Transverse colon (tissue), 4 donors: ENCODE data around the gene PRRT1. TPM values are rescaled to one million over a fixed set of nuclear protein-coding genes. Genes with fewer than 3 reads are reported as not detected.

Experiments used
- DNase-seq: peaks from one replicate; pipeline ENCODE4 v3.0.0-alpha.2; 2019
- H3K27ac ChIP-seq, 4 donors: fragments of 200-600 bp; sonication (generic); 2 replicates each; pipeline ENCODE4 v1.5.1; 2016 to 2018; ENCODE audit warnings: inconsistent platforms in 4 of 4
- H3K27me3 ChIP-seq: fragments of 200-600 bp; sonication (generic); 2 replicates; pipeline ENCODE4 v1.5.1; 2017; ENCODE audit warnings: inconsistent platforms
- H3K36me3 ChIP-seq, 4 donors: fragments of 200-600 bp; sonication (generic); 2 replicates each; pipeline ENCODE4 v1.5.1; 2017 to 2019; ENCODE audit warnings: inconsistent platforms in 4 of 4
- H3K4me1 ChIP-seq, 4 donors: fragments of 200-600 bp; sonication (generic); 2 replicates each; pipeline ENCODE4 v1.5.1; 2017 to 2020; ENCODE audit warnings: inconsistent platforms in 4 of 4
- H3K4me3 ChIP-seq, 4 donors: fragments of 200-600 bp; sonication (generic); 1 replicate in 1 of 4; 2 replicates in 3 of 4; pipeline versions ENCODE4 v1.5.1 to v1.6.1; 2017 to 2019; ENCODE audit warnings: inconsistent platforms in 4 of 4
- H3K9me3 ChIP-seq, 2 donors: fragments of 200-600 bp; sonication (generic); 2 replicates each; pipeline ENCODE4 v1.5.1; 2017 to 2019; ENCODE audit warnings: inconsistent platforms in 2 of 2
- EP300 ChIP-seq: sonication (generic); formaldehyde crosslinking; IDR thresholded peaks from one replicate; pipeline ENCODE4 v1.6.1; 2017; ENCODE audit warnings: antibody characterized with exemption, low read depth
- POLR2A ChIP-seq: fragments of 450-650 bp; IDR thresholded peaks from one replicate; pipeline ENCODE4 v1.6.1; 2016; ENCODE audit warnings: antibody characterized with exemption, mild to moderate bottlenecking, moderate library complexity
- POLR2AphosphoS5 ChIP-seq, 3 donors: sonication (generic); formaldehyde crosslinking; IDR thresholded peaks; one replicate each; pipeline ENCODE4 v1.6.1; 2016; ENCODE audit warnings: antibody characterized with exemption in 3 of 3
- WGBS, 2 donors: methylation state at CpG; one replicate each; pipeline ENCODE4 v1.1.5; 2018; ENCODE audit warnings: low coverage in 1 of 2; 5-methylcytosine and 5-hydroxymethylcytosine counted together
- in situ Hi-C, 4 donors: fragments of 200-750 bp; cut with MboI; loops; one replicate each; pipeline versions ENCODE4 v1.15.0 to v1.15.1; 2017; ENCODE audit warnings: low sequenced_read_pairs in 3 of 4, low pct_ligation_motif_present in 1 of 4, low pct_unique_long_range_greater_than_20kb in 1 of 4
- intact Hi-C: fragments of 100-400 bp; cut with DNase I; formaldehyde crosslinking; loops from one replicate; pipeline ENCODE4 v1.15.1; 2023; ENCODE audit warnings: low total_unique reads
- total RNA-seq, 4 donors: library from RNA; depleted of rRNA; stranded (reverse); fragments of >200 nt; gene quantifications; one replicate each; pipeline ENCODE4 v1.1.0, GENCODE V29; 2016
- TF ChIP-seq, protein P1 (sequence below), 5 experiments: fragments of 200-600 bp in 3 of 5; fragments of 450-650 bp in 2 of 5; sonication (generic) in 3 of 5; IDR thresholded peaks; 1 replicate in 2 of 5; 2 replicates in 3 of 5; pipeline ENCODE4 v1.5.1; 2016 to 2017; ENCODE audit warnings: antibody characterized with exemption in 5 of 5, inconsistent platforms in 3 of 5, mild to moderate bottlenecking in 2 of 5, moderate library complexity in 1 of 5

The PRRT1 gene
- total RNA-seq, 4 donors from 2014 or later: 2.4 to 2.7 TPM; not detected in 2

DNA sequence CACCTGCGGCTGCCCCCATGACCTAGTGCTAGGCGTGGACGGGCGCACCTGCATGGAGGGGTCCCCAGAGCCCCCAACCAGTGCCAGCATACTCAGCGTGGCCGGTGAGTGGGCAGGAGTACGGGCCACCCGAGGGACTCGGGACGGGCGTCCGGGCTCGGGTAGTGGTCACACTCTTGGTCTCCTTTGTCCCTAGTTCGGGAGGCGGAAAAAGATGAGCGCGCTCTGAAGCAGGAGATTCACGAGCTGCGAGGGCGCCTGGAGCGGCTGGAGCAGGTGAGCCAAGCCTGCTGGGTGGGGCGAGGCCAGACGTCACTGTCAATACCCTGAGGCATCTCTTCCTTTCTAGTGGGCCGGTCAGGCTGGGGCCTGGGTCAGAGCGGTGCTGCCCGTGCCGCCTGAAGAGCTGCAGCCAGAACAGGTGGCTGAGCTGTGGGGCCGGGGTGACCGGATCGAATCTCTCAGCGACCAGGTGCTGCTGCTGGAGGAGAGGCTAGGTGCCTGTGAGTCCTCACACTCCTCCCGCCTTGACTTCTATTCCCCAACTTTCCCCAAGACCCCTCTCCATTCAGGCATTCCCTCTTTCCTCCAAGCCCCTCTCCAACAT lies 15.5 kb upstream of the PRRT1 start:
- H3K27me3 ChIP-seq: no peaks in the 10 kb centered on the region
- no peaks in the 10 kb centered on the region for H3K9me3 ChIP-seq
- H3K4me1 ChIP-seq: no peaks in the 10 kb centered on the region
- in situ Hi-C loops (no loop called here), intact Hi-C loops (no loop called here)
- H3K4me3 ChIP-seq: no peak overlapping the region
- no peak overlapping the region for H3K27ac ChIP-seq
- WGBS, 2 donors: 89% methylated on average over 32 of the region's 32 CpGs; no CpG with 5 or more reads in 1 of the 2 donors
- peaks cover 0 to 14% (median 0%) of the 10 kb centered on the region in 4 donors for H3K36me3 ChIP-seq
- TF ChIP-seq POLR2A: no peak
- no peak for TF ChIP-seq EP300
- TF ChIP-seq, protein P1, sequence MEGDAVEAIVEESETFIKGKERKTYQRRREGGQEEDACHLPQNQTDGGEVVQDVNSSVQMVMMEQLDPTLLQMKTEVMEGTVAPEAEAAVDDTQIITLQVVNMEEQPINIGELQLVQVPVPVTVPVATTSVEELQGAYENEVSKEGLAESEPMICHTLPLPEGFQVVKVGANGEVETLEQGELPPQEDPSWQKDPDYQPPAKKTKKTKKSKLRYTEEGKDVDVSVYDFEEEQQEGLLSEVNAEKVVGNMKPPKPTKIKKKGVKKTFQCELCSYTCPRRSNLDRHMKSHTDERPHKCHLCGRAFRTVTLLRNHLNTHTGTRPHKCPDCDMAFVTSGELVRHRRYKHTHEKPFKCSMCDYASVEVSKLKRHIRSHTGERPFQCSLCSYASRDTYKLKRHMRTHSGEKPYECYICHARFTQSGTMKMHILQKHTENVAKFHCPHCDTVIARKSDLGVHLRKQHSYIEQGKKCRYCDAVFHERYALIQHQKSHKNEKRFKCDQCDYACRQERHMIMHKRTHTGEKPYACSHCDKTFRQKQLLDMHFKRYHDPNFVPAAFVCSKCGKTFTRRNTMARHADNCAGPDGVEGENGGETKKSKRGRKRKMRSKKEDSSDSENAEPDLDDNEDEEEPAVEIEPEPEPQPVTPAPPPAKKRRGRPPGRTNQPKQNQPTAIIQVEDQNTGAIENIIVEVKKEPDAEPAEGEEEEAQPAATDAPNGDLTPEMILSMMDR (IDR thresholded peaks at IDR 0.05): no peak
- no peak for TF ChIP-seq POLR2AphosphoS5 (IDR thresholded peaks at IDR 0.05)
- no peak for DNase-seq

DNA sequence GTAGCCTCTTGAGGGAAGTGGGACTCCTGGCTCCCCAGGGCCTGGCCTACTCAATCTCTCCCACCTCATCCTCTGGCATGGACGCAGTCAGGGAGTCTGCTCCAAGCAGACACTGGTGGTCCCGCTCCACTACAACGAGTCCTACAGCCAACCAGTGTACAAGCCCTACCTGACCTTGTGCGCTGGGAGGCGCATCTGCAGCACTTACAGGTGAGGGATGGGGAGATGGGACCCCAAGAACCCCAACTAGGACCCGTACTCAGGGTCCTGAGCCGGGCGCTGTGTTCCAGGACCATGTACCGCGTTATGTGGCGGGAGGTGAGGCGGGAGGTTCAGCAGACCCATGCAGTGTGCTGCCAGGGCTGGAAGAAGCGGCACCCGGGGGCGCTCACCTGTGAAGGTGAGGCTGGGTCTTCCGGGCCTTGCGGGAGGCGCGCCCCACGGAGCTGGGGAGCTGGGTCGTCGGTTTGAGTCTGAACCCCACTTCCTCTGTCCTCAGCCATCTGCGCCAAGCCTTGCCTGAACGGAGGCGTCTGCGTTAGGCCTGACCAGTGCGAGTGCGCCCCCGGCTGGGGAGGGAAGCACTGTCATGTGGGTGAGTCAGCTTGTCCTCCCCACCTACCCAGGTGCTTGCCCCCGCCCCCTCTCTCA lies 14.8 kb upstream of the PRRT1 start:
- no peak for DNase-seq
- H3K4me3 ChIP-seq: no peak overlapping the region
- TF ChIP-seq, protein P1 (IDR thresholded peaks at IDR 0.05): no peak
- TF ChIP-seq POLR2AphosphoS5 (IDR thresholded peaks at IDR 0.05) (no peak), EP300 (no peak), POLR2A (no peak)
- intact Hi-C loops (no loop called here), in situ Hi-C loops (no loop called here)
- no peaks in the 10 kb centered on the region for H3K27me3 ChIP-seq
- H3K4me1 ChIP-seq: no peaks in the 10 kb centered on the region
- no peaks in the 10 kb centered on the region for H3K9me3 ChIP-seq
- H3K36me3 ChIP-seq: peaks cover 0 to 16% (median 0%) of the 10 kb centered on the region in 4 donors
- WGBS, 2 donors: 83% methylated on average over 30 of the region's 30 CpGs; no CpG with 5 or more reads in 1 of the 2 donors
- no peak overlapping the region for H3K27ac ChIP-seq

DNA sequence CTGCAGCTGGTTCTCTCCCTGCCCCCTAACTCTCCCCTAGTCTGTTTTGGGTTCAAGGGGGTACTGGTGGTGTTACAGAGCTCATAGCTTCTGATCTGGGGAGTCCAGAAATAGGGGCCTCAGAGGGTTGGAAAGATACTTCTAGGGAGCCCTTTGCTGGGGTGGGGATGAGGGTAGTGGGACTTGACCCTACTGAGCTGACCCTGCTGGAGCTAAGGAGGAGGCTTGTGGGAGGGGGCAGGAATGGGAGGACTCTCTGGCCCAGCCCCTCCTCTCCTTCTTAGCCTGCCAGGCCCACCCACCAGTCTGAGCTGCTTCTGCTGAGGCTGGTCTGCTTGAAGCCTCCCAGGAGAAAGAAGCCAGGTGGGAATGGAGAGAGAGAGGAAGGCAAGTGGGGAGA lies 12.6 kb upstream of the PRRT1 start, which contains the start of gene EGFL8:
Gene EGFL8, plus strand, starts transcription at position 301 of the 400 bp plus-strand sequence. CDS start 1,571 bp downstream, outside the sequence.
- peak within 1 kb of the TSS in 3 of 4 donors; percentile 32 to 55 (median 32) for H3K27ac ChIP-seq
- TF ChIP-seq POLR2AphosphoS5 (IDR thresholded peaks at IDR 0.05) (no peak), EP300 (no peak), POLR2A (no peak)
- TF ChIP-seq, protein P1 (IDR thresholded peaks at IDR 0.05): no peak
- H3K4me3 ChIP-seq: no peak within 1 kb of the TSS
- in situ Hi-C loops: no loop called here
- intact Hi-C loops: no loop called here
- no peaks in the 10 kb centered on the region for H3K9me3 ChIP-seq
- H3K4me1 ChIP-seq: no peaks in the 10 kb centered on the region
- DNase-seq: no peak
- peaks cover 0 to 16% (median 0%) of the 10 kb centered on the region in 4 donors for H3K36me3 ChIP-seq
- no peaks in the 10 kb centered on the region for H3K27me3 ChIP-seq

DNA sequence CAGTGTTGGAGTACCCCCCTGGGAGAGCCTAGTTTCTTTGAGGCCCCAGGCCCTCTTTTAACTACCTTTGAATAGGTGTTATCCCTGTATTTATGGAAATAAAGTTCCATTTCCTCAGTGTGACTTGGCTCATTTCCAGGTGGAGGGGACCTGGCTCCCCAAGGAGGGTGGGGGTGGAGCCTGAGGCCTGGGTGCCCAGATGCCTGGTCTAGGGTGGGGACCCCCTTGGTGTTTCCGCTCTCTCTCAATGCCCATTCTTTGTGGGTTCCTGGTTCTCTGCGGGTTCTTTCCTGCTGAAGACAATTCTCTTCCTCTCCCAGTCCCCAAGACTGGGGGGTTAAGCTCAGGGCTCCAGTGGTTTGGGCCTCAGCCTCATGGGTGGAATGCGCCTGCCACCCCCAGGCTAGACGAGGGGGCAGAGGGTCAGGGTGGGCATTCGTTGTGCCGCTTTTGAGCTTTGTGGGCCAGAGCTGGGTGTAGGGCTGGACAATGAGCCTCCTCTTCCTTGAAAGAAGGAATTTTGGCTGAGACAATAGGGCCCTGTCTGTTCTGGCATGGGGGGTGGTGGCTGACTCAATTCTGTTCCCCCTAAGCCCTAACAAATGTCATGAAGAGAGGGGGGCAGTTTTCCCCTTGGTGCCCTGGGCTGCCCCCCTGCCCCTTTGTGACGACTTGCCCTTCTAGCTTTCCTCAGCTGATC lies 12.0 kb upstream of the PRRT1 start:
- Histone ChIP-seq H3K4me1 (no peaks in the 10 kb centered on the region), H3K36me3 (peaks cover 0 to 16% (median 1%) of the 10 kb centered on the region in 4 donors), H3K27ac (peak overlapping the region in 3 of 4 donors; percentile 32 to 55 (median 32)), H3K27me3 (no peaks in the 10 kb centered on the region), H3K4me3 (no peak overlapping the region), H3K9me3 (no peaks in the 10 kb centered on the region)
- 91% methylated on average over 7 of the region's 7 CpGs; no CpG with 5 or more reads in 1 of the 2 donors for WGBS, 2 donors
- in situ Hi-C loops: no loop called here
- intact Hi-C loops: no loop called here
- DNase-seq: no peak
- TF ChIP-seq EP300: no peak
